Smooth muscle cell (in vitro differentiated cells): ENCODE results near the gene CDK5R2. TPM values are rescaled to one million over a fixed set of nuclear protein-coding genes. Genes with fewer than 3 reads are reported as not detected.

Experiments
- DNase-seq: peaks from one replicate; lab custom pipeline; 2025; ENCODE audit not compliant: unreplicated experiment; lab: John Stamatoyannopoulos, UW
- H2AFZ ChIP-seq: fragments of 200-600 bp; sonication (generic); 2 replicates; pipeline ENCODE4 v1.6.0; 2016; ENCODE audit warnings: antibody characterized with exemption, low read depth, mild to moderate bottlenecking
- H3F3A ChIP-seq: fragments of 200-600 bp; sonication (generic); 2 replicates; pipeline ENCODE4 v1.6.0; 2017; ENCODE audit warnings: antibody characterized with exemption, low read depth
- H3K27ac ChIP-seq: fragments of 200-600 bp; sonication (generic); 2 replicates; pipeline ENCODE4 v1.5.1; 2016; ENCODE audit warnings: low read depth, mild to moderate bottlenecking
- H3K27me3 ChIP-seq: fragments of 200-600 bp; sonication (generic); 2 replicates; pipeline ENCODE4 v1.6.1; 2016; ENCODE audit warnings: low read depth, mild to moderate bottlenecking
- H3K36me3 ChIP-seq: fragments of 200-600 bp; sonication (generic); 2 replicates; pipeline ENCODE4 v1.5.1; 2016; ENCODE audit warnings: low read depth
- H3K4me1 ChIP-seq: fragments of 200-600 bp; sonication (generic); 2 replicates; pipeline ENCODE4 v1.5.1; 2016; ENCODE audit warnings: low read depth
- H3K4me2 ChIP-seq: fragments of 200-600 bp; sonication (generic); 2 replicates; pipeline ENCODE4 v1.6.0; 2016; ENCODE audit warnings: mild to moderate bottlenecking
- H3K4me3 ChIP-seq: fragments of 200-600 bp; sonication (generic); 2 replicates; pipeline ENCODE4 v1.5.1; 2016; ENCODE audit warnings: mild to moderate bottlenecking
- H3K79me2 ChIP-seq: fragments of 200-600 bp; sonication (generic); 2 replicates; pipeline ENCODE4 v1.6.0; 2016; ENCODE audit warnings: low read depth, mild to moderate bottlenecking
- H3K9ac ChIP-seq: fragments of 200-600 bp; sonication (generic); 2 replicates; pipeline ENCODE4 v1.6.0; 2016; ENCODE audit warnings: low read depth
- H3K9me3 ChIP-seq: fragments of 200-600 bp; sonication (generic); replicated peaks from 2 replicates; pipeline ENCODE4 v1.5.1; 2016; ENCODE audit warnings: low read depth
- H4K20me1 ChIP-seq: fragments of 200-600 bp; sonication (generic); 2 replicates; pipeline ENCODE4 v1.6.0; 2016; ENCODE audit warnings: low read depth
- CTCF ChIP-seq: fragments of 200-600 bp; sonication (generic); IDR thresholded peaks from 2 replicates; pipeline ENCODE4 v1.5.1; 2017; ENCODE audit warnings: borderline replicate concordance, mild to moderate bottlenecking, antibody characterized with exemption; ENCODE audit not compliant: insufficient read depth, poor library complexity, severe bottlenecking
- WGBS: methylation state at CpG from one replicate; pipeline ENCODE4 v1.1.7; 2016; ENCODE audit warnings: low lambda C conversion rate; 5-methylcytosine and 5-hydroxymethylcytosine counted together
- polyA plus RNA-seq: library from polyadenylated mRNA; unstranded; fragments of >200 nt; fragmentation: Nextera tagmentation; extraction: Ambion mirVana; gene quantifications from 2 replicates; pipeline ENCODE4 v1.2.1, GENCODE V29; 2016
- total RNA-seq: library from RNA; depleted of rRNA; stranded (reverse); fragments of >200 nt; gene quantifications from 2 replicates; pipeline ENCODE4 v1.2.3, GENCODE V29; 2014

CDK5R2 gene
- total and polyA plus RNA-seq, 2 experiments from 2014 or later = 0.62 TPM; not detected in 1

- Histone ChIP-seq H3K4me1 (peaks cover 26% of the 10 kb centered on the region), H3K36me3 (no peaks in the 10 kb centered on the region), H3F3A (no peaks in the 10 kb centered on the region), H3K4me2 (no peak overlapping the region), H3K79me2 (no peaks in the 10 kb centered on the region), H3K27me3 (peaks cover 69% of the 10 kb centered on the region), H3K27ac (no peak overlapping the region), H4K20me1 (no peaks in the 10 kb centered on the region), H3K9me3 (no peaks in the 10 kb centered on the region), H2AFZ (no peak overlapping the region), H3K9ac (no peak overlapping the region), H3K4me3 (no peak overlapping the region)
- WGBS = 77% methylated on average over 12 of the region's 12 CpGs
- TF ChIP-seq CTCF = no peak
- no peak for DNase-seq
Observed at GRCh38 chr2:218998414-218999002, 39.0 kb downstream of the CDK5R2 start.

GRCh38 chr2:218999021-218999880 lies 39.8 kb downstream of the CDK5R2 start:
- H3K27me3 ChIP-seq = peaks cover 69% of the 10 kb centered on the region
- no peaks in the 10 kb centered on the region for H3F3A ChIP-seq
- no peak overlapping the region for H3K4me2 ChIP-seq

GRCh38 chr2:218999881-219000568 lies 40.6 kb downstream of the CDK5R2 start:
- Histone ChIP-seq H3K36me3 (no peaks in the 10 kb centered on the region), H4K20me1 (no peaks in the 10 kb centered on the region), H3K9ac (no peak overlapping the region), H3K27ac (no peak overlapping the region), H2AFZ (no peak overlapping the region), H3K4me2 (no peak overlapping the region), H3F3A (no peaks in the 10 kb centered on the region), H3K4me1 (peaks cover 19% of the 10 kb centered on the region), H3K9me3 (no peaks in the 10 kb centered on the region), H3K27me3 (peaks cover 69% of the 10 kb centered on the region), H3K79me2 (no peaks in the 10 kb centered on the region), H3K4me3 (no peak overlapping the region)
- no peak for TF ChIP-seq CTCF
- 7% methylated on average over 7 of the region's 9 CpGs for WGBS
- DNase-seq = no peak

More at GRCh38 chr2:218999021-218999880, 39.8 kb downstream of the CDK5R2 start:
- H3K9me3 ChIP-seq = no peaks in the 10 kb centered on the region
- no peak overlapping the region for H3K4me3 ChIP-seq
- H2AFZ ChIP-seq = no peak overlapping the region
- no peak for TF ChIP-seq CTCF
- no peak overlapping the region for H3K27ac ChIP-seq
- H3K79me2 ChIP-seq = no peaks in the 10 kb centered on the region
- DNase-seq = no peak
- no peak overlapping the region for H3K9ac ChIP-seq
- H3K36me3 ChIP-seq = no peaks in the 10 kb centered on the region
- H4K20me1 ChIP-seq = no peaks in the 10 kb centered on the region
- H3K4me1 ChIP-seq = peaks cover 21% of the 10 kb centered on the region
- WGBS = 21% methylated on average over 7 of the region's 10 CpGs
